Aorta (tissue), 5 donors: ENCODE measurements around the gene ALPG. TPM values are rescaled to one million over a fixed set of nuclear protein-coding genes. Genes with fewer than 3 reads are reported as not detected.
"Not testable (repeated sequence)": the region's sequence is repeated elsewhere in the genome, so short reads cannot be mapped to it uniquely, and the experiment has no call there.

Experiments
- ATAC-seq: fragments of 200-7000 bp; cut with Tn5 transposase; one replicate; pipeline ENCODE4 v1.9.1; 2022; ENCODE audit warnings: moderate library complexity; ENCODE audit not compliant: low FRiP score
- DNase-seq, 2 donors: peaks; one replicate each; pipeline ENCODE4 v3.0.0-alpha.2; 2020
- H3K27ac ChIP-seq, 2 donors: one replicate each; pipeline ENCODE4 v1.5.1; 2013; ENCODE audit warnings: low read length in 2 of 2, mild to moderate bottlenecking in 2 of 2, moderate library complexity in 2 of 2, control low read depth in 1 of 2, inconsistent platforms in 1 of 2, low read depth in 1 of 2
- H3K27me3 ChIP-seq, 2 donors: one replicate each; pipeline ENCODE4 v1.6.1; 2013; ENCODE audit warnings: control low read depth in 1 of 2, low read length in 1 of 2, mild to moderate bottlenecking in 1 of 2, moderate library complexity in 1 of 2; ENCODE audit not compliant: insufficient read depth in 2 of 2, control insufficient read depth in 1 of 2
- H3K36me3 ChIP-seq, 2 donors: one replicate each; pipeline ENCODE4 v1.6.1; 2013; ENCODE audit warnings: control low read depth in 1 of 2, low read length in 1 of 2, mild to moderate bottlenecking in 1 of 2; ENCODE audit not compliant: insufficient read depth in 2 of 2, control insufficient read depth in 1 of 2
- H3K4me1 ChIP-seq, 2 donors: one replicate each; pipeline ENCODE4 v1.6.1; 2013; ENCODE audit warnings: low read length in 2 of 2, control low read depth in 1 of 2, mild to moderate bottlenecking in 1 of 2, moderate library complexity in 1 of 2; ENCODE audit not compliant: insufficient read depth in 2 of 2, control insufficient read depth in 1 of 2
- H3K4me3 ChIP-seq, 2 donors: one replicate each; pipeline ENCODE4 v1.5.1; 2013; ENCODE audit warnings: low read length in 2 of 2, control low read depth in 1 of 2, mild to moderate bottlenecking in 1 of 2
- H3K9me3 ChIP-seq: one replicate; pipeline ENCODE4 v1.6.1; 2013; ENCODE audit warnings: mild to moderate bottlenecking, low read length; ENCODE audit not compliant: control insufficient read depth
- WGBS, 2 donors: extraction: QIAGEN DNeasy Blood & Tissue Kit; methylation state at CpG; one replicate each; pipeline ENCODE4 v1.1.7; 2013; 5-methylcytosine and 5-hydroxymethylcytosine counted together
- intact Hi-C, 2 donors: fragments of 100-400 bp; cut with DNase I; formaldehyde crosslinking; loops; one replicate each; pipeline versions ENCODE4 v1.14.2 to v1.15.0; 2022
- polyA plus RNA-seq, 2 donors: library from polyadenylated mRNA; stranded (reverse); fragments of 200-250 nt; gene quantifications; one replicate each; pipeline ENCODE4 v1.2.3, GENCODE V29; 2013
- total RNA-seq, 2 donors: library from RNA; stranded (reverse); fragmentation: NEBNext Ultra II Directional; extraction: Animal tissue kit (Norgen Biotek cat#: 25700); gene quantifications; one replicate each; pipeline ENCODE4 v1.2.1, GENCODE V29; 2021
- donor health status: healthy with polysubstance abuse.
- donor health status: Bipolar disorder and iron deficiency.
- donor health status: DM: no; HTN: no; CAD: no.
- donor health status: DM: no; HTN: no; CAD: no.
- donor health status: DM: yes; HTN: yes; CAD: no.

ALPG gene
- total and polyA plus RNA-seq, 4 donors: not detected

- intact Hi-C loops: no loop called here
- peak in 1 of 2 donors; percentile 3 for DNase-seq
Observed at GRCh38 chr2:232375164-232375563, 31.5 kb upstream of the ALPG start.

DNA sequence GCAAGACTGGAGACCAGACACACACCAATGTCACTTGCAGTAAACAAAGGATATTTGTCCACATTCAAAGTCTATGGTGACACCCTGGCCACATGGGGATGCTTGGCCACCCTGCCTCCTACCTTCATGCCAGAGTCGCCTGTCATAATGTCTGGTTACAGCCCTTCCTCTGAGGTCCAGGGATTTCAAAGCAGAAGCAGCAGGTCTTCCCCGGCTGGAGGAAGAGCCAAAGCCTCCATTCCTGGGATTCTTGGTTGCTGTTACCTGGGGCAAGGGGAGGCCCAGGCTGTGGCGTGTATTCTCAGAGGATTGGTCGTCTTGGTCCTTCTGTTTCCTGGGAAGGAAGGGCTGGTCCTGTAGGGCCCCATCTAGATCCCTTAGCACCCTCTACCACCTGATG, 30.4 kb upstream of the ALPG start:
- WGBS, 2 donors: 75 to 77% methylated on average over 4 of the region's 4 CpGs
- intact Hi-C loops: no loop called here
- no peak overlapping the region for H3K27ac ChIP-seq
- no peak for ATAC-seq
- H3K4me1 ChIP-seq: no peaks in the 10 kb centered on the region
- no peaks in the 10 kb centered on the region for H3K27me3 ChIP-seq
- H3K4me3 ChIP-seq: no peak overlapping the region
- H3K9me3 ChIP-seq: no peaks in the 10 kb centered on the region
- no peaks in the 10 kb centered on the region for H3K36me3 ChIP-seq
- DNase-seq: peak; percentile 4 to 38

More at GRCh38 chr2:232375164-232375563, 31.5 kb upstream of the ALPG start:
- no peaks in the 10 kb centered on the region for H3K9me3 ChIP-seq
- no peak for ATAC-seq
- H3K4me3 ChIP-seq: no peak overlapping the region
- no peaks in the 10 kb centered on the region for H3K4me1 ChIP-seq
- H3K36me3 ChIP-seq: no peaks in the 10 kb centered on the region
- H3K27me3 ChIP-seq: no peaks in the 10 kb centered on the region
- 58 to 62% methylated on average over 12 of the region's 12 CpGs for WGBS, 2 donors
- H3K27ac ChIP-seq: no peak overlapping the region

- Histone ChIP-seq H3K4me3 (no peak overlapping the region), H3K27me3 (no peaks in the 10 kb centered on the region), H3K9me3 (no peaks in the 10 kb centered on the region), H3K36me3 (no peaks in the 10 kb centered on the region), H3K27ac (no peak overlapping the region), H3K4me1 (no peaks in the 10 kb centered on the region)
- intact Hi-C loops: no loop called here
- DNase-seq (peak; percentile 24 to 40), ATAC-seq (no peak)
- whole genome bisulfite sequencing, 2 donors: 85 to 88% methylated on average over 7 of the region's 7 CpGs
Observed at GRCh38 chr2:232376713-232377112, 29.9 kb upstream of the ALPG start.

- Histone ChIP-seq H3K27me3 (no peaks in the 10 kb centered on the region), H3K36me3 (no peaks in the 10 kb centered on the region), H3K27ac (no peak overlapping the region), H3K4me3 (no peak overlapping the region), H3K9me3 (no peaks in the 10 kb centered on the region), H3K4me1 (no peaks in the 10 kb centered on the region)
- 87% methylated on average over 7 of the region's 7 CpGs for WGBS, 2 donors
- ATAC-seq (no peak), DNase-seq (peak in 1 of 2 donors; percentile 6)
- intact Hi-C loops: no loop called here
Observed at GRCh38 chr2:232377319-232377718, 29.3 kb upstream of the ALPG start.

DNA sequence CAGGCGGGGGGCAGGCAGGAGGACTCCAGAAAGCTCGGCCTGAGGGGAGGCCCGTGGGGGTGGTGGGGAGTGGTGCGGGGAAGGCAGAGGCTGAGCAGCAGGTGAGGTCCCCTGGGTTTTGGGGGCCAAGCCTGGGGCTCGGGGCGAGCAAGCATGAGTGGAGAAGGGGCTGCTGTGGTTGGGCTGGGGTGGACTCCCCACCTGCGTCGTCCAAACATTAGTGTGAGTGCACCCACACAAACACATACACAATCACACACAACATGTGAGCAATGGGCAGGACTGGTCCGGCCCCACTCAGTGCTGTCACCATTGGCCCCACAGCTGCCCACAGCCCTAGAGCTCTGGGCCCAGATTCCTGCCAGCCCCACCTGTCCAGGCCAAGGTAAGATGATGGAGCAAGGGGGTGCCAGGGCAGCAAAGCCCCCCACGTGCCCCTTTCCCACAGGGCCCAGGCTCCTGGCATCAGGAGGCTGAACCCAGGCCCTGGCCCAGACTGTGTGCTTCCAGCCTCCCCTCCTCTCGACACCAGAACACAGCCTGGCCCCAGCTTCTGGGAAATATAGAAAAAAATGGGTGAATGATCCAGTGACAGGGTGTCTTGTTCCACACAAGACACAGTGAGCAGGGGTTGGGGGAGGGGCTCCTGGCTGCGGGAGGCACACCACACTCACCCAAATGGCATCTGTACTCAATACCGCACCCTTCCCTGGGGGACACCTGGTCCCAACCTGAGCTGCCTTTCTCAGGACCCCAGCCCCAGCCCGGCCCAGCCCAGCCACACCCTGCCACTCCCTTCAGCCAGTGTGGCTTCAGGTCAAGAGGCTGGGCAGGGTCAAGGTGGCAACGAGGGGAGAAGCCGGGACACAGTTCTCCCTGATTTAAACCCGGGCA, 28.6 kb upstream of the ALPG start:
- H3K27me3 ChIP-seq: no peaks in the 10 kb centered on the region
- no peaks in the 10 kb centered on the region for H3K9me3 ChIP-seq
- intact Hi-C loops: no loop called here
- ATAC-seq (no peak), DNase-seq (peak; percentile 27 to 48)
- no peak overlapping the region for H3K27ac ChIP-seq
- WGBS, 2 donors: 74 to 81% methylated on average over 16 to 17 of the region's 17 CpGs
- H3K36me3 ChIP-seq: no peaks in the 10 kb centered on the region
- H3K4me3 ChIP-seq: no peak overlapping the region
- H3K4me1 ChIP-seq: no peaks in the 10 kb centered on the region

DNA sequence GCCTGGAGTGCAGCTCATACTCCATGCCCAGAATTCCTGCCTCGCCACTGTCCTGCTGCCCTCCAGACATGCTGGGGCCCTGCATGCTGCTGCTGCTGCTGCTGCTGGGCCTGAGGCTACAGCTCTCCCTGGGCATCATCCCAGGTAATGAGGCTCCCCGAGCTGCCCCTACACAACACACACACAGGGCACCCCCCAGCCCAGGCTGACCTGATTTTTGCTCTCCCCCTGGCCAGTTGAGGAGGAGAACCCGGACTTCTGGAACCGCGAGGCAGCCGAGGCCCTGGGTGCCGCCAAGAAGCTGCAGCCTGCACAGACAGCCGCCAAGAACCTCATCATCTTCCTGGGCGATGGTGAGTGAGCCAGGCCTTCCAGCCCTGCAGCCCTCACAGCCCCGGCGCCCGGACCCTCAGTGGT, 27.9 kb upstream of the ALPG start, which contains the start of gene ALPP:
Gene ALPP, plus strand, starts transcription at position 17 of the 417 bp plus-strand sequence. Its CDS starts 52 bp downstream, at position 69.
- DNase-seq: peak in 1 of 2 donors; percentile 62
- H3K4me3 ChIP-seq, intact Hi-C loops, ATAC-seq, H3K27ac ChIP-seq, H3K4me1 ChIP-seq, H3K36me3 ChIP-seq, H3K27me3 ChIP-seq, H3K9me3 ChIP-seq: not testable (repeated sequence)
- 84 to 88% methylated on average over 12 of the region's 12 CpGs for WGBS, 2 donors

GRCh38 chr2:232379610-232380590, 26.7 kb upstream of the ALPG start:
- 86 to 90% methylated on average over 34 to 41 of the region's 41 CpGs for WGBS, 2 donors
- ATAC-seq, H3K36me3 ChIP-seq, intact Hi-C loops, H3K27ac ChIP-seq, H3K4me3 ChIP-seq, H3K27me3 ChIP-seq, H3K4me1 ChIP-seq, H3K9me3 ChIP-seq: not testable (repeated sequence)
- DNase-seq: peak in 1 of 2 donors; percentile 80

DNA sequence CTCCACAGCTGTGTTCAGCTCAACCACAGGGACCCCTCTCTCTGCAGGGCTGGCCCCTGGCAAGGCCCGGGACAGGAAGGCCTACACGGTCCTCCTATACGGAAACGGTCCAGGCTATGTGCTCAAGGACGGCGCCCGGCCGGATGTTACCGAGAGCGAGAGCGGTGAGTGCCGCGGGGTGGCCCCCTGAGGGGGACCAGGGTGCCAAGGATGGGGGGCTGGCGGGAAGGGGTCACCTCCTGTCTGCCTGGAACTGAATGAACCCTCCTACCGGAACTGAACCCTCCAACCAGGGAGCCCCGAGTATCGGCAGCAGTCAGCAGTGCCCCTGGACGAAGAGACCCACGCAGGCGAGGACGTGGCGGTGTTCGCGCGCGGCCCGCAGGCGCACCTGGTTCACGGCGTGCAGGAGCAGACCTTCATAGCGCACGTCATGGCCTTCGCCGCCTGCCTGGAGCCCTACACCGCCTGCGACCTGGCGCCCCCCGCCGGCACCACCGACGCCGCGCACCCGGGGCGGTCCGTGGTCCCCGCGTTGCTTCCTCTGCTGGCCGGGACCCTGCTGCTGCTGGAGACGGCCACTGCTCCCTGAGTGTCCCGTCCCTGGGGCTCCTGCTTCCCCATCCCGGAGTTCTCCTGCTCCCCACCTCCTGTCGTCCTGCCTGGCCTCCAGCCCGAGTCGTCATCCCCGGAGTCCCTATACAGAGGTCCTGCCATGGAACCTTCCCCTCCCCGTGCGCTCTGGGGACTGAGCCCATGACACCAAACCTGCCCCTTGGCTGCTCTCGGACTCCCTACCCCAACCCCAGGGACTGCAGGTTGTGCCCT, 25.2 kb upstream of the ALPG start:
- H3K27ac ChIP-seq, H3K36me3 ChIP-seq, H3K9me3 ChIP-seq, H3K4me1 ChIP-seq, H3K4me3 ChIP-seq, ATAC-seq, intact Hi-C loops, H3K27me3 ChIP-seq: not testable (repeated sequence)
- DNase-seq: peak in 1 of 2 donors; percentile 30
- 26 to 36% methylated on average over 30 to 59 of the region's 59 CpGs for WGBS, 2 donors
